Activated B cell treated with CpG ODN at 0.5 μM for 24 hours (primary cell): ENCODE measurements around the gene BCAS3. TPM values are rescaled to one million over a fixed set of nuclear protein-coding genes. Genes with fewer than 3 reads are reported as not detected.

Source experiments
- ATAC-seq: fragments of 200-7000 bp; cut with Tn5 transposase; one replicate; pipeline ENCODE4 v1.10.0; 2021; ENCODE audit warnings: low read depth, mild to moderate bottlenecking, moderate library complexity
- CTCF ChIA-PET: fragments of 350-600 bp; sonication (Branson Sonifier 250); formaldehyde crosslinking; loops from one replicate; lab custom pipeline; 2021; ENCODE audit warnings: antibody characterized with exemption; lab: Charles Lee
- POLR2A ChIA-PET: fragments of 350-600 bp; sonication (Branson Sonifier 250); formaldehyde crosslinking; loops from one replicate; lab custom pipeline; 2021; ENCODE audit warnings: antibody characterized with exemption; lab: Charles Lee
- DNase-seq: peaks from one replicate; pipeline ENCODE4 v3.0.0; 2022
- H3K27ac Mint-ChIP-seq: one replicate; pipeline ENCODE4 v1.8.0; 2020; ENCODE audit warnings: mixed read lengths
- H3K27me3 Mint-ChIP-seq: one replicate; pipeline ENCODE4 v1.8.0; 2021; ENCODE audit warnings: mixed read lengths
- H3K36me3 Mint-ChIP-seq: one replicate; pipeline ENCODE4 v1.8.0; 2021; ENCODE audit warnings: low read depth, mixed read lengths
- H3K4me1 Mint-ChIP-seq: one replicate; pipeline ENCODE4 v1.8.0; 2021; ENCODE audit warnings: mixed read lengths
- H3K4me3 Mint-ChIP-seq: one replicate; pipeline ENCODE4 v1.8.0; 2020; ENCODE audit warnings: mild to moderate bottlenecking, mixed read lengths
- H3K9me3 Mint-ChIP-seq: one replicate; pipeline ENCODE4 v1.8.0; 2020; ENCODE audit warnings: mixed read lengths
- intact Hi-C: fragments of 100-400 bp; cut with micrococcal nuclease; formaldehyde crosslinking; loops from one replicate; pipeline ENCODE4 v1.15.1; 2024
- total RNA-seq: library from RNA; stranded (reverse); gene quantifications from 2 replicates; pipeline ENCODE4 v1.2.3, GENCODE V29; 2022
- TF ChIP-seq, protein P1 (sequence below): fragments of 200-600 bp; IDR thresholded peaks from one replicate; pipeline ENCODE4 v1.8.0; 2022; ENCODE audit warnings: antibody characterized with exemption, mild to moderate bottlenecking

BCAS3 gene
- total RNA-seq, 1 donor from 2014 or later: 37.5 TPM

DNA sequence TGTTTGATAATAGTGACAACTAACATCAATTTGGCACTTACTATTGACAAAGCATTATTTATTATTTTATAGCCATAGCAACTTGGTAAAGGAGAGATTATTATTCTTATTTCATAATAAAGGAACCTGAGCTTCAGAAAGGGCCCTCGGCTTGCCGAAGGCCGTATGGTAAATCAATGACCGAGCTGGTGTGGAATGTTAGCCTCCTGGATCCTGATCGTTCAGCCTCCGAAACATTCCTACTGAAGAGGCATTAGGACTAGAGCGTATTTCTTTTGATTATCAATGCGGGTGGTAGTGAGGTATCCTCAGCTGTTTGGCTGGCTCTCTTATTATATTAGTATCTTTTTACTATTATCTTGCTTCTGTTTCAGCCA is 522.7 kb downstream of the BCAS3 start:
- Mint-ChIP-seq H3K4me3 (no peak overlapping the region), H3K36me3 (peaks cover 2% of the 10 kb centered on the region), H3K4me1 (no peaks in the 10 kb centered on the region), H3K9me3 (no peaks in the 10 kb centered on the region), H3K27ac (no peak overlapping the region), H3K27me3 (no peaks in the 10 kb centered on the region)
- POLR2A ChIA-PET: no interaction called here
- DNase-seq: no peak
- intact Hi-C loops: no loop called here
- TF ChIP-seq, protein P1, sequence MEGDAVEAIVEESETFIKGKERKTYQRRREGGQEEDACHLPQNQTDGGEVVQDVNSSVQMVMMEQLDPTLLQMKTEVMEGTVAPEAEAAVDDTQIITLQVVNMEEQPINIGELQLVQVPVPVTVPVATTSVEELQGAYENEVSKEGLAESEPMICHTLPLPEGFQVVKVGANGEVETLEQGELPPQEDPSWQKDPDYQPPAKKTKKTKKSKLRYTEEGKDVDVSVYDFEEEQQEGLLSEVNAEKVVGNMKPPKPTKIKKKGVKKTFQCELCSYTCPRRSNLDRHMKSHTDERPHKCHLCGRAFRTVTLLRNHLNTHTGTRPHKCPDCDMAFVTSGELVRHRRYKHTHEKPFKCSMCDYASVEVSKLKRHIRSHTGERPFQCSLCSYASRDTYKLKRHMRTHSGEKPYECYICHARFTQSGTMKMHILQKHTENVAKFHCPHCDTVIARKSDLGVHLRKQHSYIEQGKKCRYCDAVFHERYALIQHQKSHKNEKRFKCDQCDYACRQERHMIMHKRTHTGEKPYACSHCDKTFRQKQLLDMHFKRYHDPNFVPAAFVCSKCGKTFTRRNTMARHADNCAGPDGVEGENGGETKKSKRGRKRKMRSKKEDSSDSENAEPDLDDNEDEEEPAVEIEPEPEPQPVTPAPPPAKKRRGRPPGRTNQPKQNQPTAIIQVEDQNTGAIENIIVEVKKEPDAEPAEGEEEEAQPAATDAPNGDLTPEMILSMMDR: no peak
- no peak for ATAC-seq
- CTCF ChIA-PET: no interaction called here

DNA sequence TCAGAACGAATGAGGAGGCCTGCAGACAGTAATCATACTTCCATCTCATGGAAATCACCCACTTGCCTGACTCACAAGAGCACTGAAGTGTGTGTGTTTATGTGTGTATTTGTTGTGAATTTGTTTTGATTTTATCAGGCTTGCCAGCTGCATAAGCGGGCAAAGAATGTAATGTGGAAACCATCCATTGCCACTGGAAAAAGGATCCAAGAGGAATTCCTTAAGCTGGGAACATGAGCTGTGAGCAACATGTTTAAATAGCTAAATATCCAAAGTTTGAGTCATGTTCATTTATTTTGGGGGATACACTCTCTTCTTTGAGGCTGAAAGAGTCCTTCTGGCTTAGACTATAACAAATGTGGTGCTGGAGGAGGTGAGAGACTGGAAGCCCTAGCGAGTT is 523.6 kb downstream of the BCAS3 start:
- Mint-ChIP-seq H3K4me1 (no peaks in the 10 kb centered on the region), H3K36me3 (peaks cover 2% of the 10 kb centered on the region), H3K4me3 (no peak overlapping the region), H3K9me3 (no peaks in the 10 kb centered on the region), H3K27ac (no peak overlapping the region), H3K27me3 (no peaks in the 10 kb centered on the region)
- ATAC-seq (no peak), DNase-seq (no peak)
- intact Hi-C loops: no loop called here
- TF ChIP-seq, protein P1: no peak
- ChIA-PET POLR2A (no interaction called here), CTCF (no interaction called here)

DNA sequence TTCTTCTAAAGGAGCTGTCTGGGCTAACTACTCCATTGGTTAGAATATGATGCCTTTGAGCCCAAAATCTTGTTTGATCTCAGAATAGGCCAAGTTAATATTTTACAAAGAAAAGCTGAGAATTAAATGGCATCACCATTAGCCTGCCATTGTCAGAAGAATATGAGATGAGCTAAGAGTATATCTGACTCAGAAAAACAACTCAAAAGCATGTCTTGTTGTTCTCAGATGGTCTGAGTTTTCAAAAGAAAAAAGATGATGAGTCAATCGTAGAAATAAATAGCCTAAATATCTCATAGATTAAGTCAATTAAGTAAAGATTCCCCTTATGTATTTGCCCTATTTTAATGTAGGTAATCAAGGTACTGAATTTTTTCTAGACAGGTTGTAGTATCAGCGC is 524.9 kb downstream of the BCAS3 start:
- ATAC-seq: no peak
- ChIA-PET POLR2A (no interaction called here), CTCF (no interaction called here)
- Mint-ChIP-seq H3K27ac (no peak overlapping the region), H3K4me3 (no peak overlapping the region), H3K36me3 (peaks cover 2% of the 10 kb centered on the region), H3K4me1 (no peaks in the 10 kb centered on the region), H3K9me3 (no peaks in the 10 kb centered on the region), H3K27me3 (no peaks in the 10 kb centered on the region)
- intact Hi-C loops: no loop called here
- no peak for DNase-seq
- TF ChIP-seq, protein P1: no peak

DNA sequence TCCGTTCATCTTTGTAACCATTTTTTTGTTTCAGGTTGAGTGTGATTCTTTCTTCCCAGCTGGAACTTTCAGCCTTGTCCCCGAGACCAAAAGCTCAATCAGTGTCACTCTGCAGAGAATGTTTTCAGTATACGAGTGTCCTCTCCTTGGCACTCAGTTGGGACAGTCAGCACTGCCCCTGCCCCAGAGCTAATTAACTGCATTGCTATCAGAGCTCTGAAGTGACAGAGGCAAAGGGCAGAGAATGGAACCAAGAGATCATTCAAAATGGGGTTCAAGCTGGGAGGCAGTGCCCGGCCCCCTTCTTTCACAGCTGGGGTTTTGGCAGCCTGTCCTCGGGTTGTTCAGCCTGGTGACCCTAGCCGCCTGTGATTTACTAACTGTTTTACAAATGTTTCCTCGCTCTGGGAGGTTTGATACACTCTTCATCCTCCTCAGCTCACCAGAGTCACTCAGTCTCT is 526.0 kb downstream of the BCAS3 start:
- intact Hi-C loops: no loop called here
- no peak for DNase-seq
- no peak overlapping the region for H3K27ac Mint-ChIP-seq
- H3K27me3 Mint-ChIP-seq: no peaks in the 10 kb centered on the region
- TF ChIP-seq, protein P1: no peak
- ChIA-PET CTCF (no interaction called here), POLR2A (no interaction called here)
- no peak for ATAC-seq
- no peak overlapping the region for H3K4me3 Mint-ChIP-seq
- H3K9me3 Mint-ChIP-seq: no peaks in the 10 kb centered on the region
- H3K36me3 Mint-ChIP-seq: peaks cover 2% of the 10 kb centered on the region
- no peaks in the 10 kb centered on the region for H3K4me1 Mint-ChIP-seq

DNA sequence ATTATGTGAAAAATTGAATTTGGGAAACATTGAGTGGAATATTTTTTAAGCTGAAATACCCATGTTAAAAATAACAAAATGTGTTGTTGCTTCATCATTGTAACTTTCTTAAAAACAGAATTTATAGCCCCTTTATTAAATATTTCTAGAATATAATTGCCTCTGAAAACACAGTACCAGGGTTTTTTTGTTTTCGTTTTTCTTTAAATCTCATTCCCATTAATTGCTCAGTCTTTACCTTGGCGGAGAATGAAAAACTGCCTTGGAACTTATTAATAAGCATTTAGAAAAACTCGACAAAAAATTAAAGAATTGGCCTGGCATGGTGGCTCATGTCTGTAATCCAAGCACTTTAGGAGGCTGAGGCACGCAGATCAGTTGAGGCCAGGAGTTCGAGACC is 526.8 kb downstream of the BCAS3 start:
- H3K27me3 Mint-ChIP-seq: no peaks in the 10 kb centered on the region
- H3K4me1 Mint-ChIP-seq: no peaks in the 10 kb centered on the region
- ChIA-PET CTCF (no interaction called here), POLR2A (no interaction called here)
- DNase-seq: no peak
- H3K27ac Mint-ChIP-seq: no peak overlapping the region
- ATAC-seq: no peak
- TF ChIP-seq, protein P1: no peak
- intact Hi-C loops: no loop called here
- no peak overlapping the region for H3K4me3 Mint-ChIP-seq
- H3K9me3 Mint-ChIP-seq: no peaks in the 10 kb centered on the region
- H3K36me3 Mint-ChIP-seq: peaks cover 2% of the 10 kb centered on the region
